Measurements from ENCODE around the gene MARCKSL1. TPM values are rescaled to one million over a fixed set of nuclear protein-coding genes. Genes with fewer than 3 reads are reported as not detected.

Gene MARCKSL1
- total and polyA plus RNA-seq, 2 of the 8 experiments (the other 6 are each of a cell fraction or from before 2014, with no cell fraction given), result 536 to 558 TPM

DNA sequence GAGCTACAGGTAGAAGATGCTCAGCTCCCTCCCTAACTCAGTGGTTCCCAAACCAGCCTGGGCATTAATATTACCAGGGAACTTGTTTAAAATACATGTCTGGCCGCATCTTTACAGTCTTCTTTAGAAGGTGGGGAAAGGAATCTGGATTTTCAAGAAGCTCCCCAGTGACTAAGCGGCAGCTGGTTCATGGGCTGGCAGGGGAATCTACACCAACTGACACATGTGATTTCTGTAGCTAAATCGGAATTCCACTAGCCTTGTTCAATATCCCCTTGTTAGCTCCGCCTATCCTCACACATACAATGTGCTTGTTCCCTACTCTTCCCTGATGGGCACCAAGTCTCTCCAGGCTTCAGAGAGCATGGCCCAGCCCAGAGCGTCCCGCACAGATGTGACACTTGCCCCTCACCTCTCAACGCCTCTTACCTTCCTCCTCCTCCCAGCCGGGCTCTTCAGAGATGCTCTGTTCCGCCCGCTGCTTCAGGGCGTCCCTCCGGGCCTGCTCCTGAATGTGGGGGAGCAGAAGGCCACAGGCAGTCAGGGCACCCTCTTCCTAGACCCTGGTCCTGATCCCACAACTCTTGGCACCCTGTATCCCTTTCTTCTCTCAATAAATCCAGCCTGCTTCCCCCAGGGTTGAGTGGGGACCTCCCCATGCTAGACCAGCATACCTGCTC lies 41.6 kb upstream of the MARCKSL1 start (continued):
- TF ChIP-seq, protein P1, sequence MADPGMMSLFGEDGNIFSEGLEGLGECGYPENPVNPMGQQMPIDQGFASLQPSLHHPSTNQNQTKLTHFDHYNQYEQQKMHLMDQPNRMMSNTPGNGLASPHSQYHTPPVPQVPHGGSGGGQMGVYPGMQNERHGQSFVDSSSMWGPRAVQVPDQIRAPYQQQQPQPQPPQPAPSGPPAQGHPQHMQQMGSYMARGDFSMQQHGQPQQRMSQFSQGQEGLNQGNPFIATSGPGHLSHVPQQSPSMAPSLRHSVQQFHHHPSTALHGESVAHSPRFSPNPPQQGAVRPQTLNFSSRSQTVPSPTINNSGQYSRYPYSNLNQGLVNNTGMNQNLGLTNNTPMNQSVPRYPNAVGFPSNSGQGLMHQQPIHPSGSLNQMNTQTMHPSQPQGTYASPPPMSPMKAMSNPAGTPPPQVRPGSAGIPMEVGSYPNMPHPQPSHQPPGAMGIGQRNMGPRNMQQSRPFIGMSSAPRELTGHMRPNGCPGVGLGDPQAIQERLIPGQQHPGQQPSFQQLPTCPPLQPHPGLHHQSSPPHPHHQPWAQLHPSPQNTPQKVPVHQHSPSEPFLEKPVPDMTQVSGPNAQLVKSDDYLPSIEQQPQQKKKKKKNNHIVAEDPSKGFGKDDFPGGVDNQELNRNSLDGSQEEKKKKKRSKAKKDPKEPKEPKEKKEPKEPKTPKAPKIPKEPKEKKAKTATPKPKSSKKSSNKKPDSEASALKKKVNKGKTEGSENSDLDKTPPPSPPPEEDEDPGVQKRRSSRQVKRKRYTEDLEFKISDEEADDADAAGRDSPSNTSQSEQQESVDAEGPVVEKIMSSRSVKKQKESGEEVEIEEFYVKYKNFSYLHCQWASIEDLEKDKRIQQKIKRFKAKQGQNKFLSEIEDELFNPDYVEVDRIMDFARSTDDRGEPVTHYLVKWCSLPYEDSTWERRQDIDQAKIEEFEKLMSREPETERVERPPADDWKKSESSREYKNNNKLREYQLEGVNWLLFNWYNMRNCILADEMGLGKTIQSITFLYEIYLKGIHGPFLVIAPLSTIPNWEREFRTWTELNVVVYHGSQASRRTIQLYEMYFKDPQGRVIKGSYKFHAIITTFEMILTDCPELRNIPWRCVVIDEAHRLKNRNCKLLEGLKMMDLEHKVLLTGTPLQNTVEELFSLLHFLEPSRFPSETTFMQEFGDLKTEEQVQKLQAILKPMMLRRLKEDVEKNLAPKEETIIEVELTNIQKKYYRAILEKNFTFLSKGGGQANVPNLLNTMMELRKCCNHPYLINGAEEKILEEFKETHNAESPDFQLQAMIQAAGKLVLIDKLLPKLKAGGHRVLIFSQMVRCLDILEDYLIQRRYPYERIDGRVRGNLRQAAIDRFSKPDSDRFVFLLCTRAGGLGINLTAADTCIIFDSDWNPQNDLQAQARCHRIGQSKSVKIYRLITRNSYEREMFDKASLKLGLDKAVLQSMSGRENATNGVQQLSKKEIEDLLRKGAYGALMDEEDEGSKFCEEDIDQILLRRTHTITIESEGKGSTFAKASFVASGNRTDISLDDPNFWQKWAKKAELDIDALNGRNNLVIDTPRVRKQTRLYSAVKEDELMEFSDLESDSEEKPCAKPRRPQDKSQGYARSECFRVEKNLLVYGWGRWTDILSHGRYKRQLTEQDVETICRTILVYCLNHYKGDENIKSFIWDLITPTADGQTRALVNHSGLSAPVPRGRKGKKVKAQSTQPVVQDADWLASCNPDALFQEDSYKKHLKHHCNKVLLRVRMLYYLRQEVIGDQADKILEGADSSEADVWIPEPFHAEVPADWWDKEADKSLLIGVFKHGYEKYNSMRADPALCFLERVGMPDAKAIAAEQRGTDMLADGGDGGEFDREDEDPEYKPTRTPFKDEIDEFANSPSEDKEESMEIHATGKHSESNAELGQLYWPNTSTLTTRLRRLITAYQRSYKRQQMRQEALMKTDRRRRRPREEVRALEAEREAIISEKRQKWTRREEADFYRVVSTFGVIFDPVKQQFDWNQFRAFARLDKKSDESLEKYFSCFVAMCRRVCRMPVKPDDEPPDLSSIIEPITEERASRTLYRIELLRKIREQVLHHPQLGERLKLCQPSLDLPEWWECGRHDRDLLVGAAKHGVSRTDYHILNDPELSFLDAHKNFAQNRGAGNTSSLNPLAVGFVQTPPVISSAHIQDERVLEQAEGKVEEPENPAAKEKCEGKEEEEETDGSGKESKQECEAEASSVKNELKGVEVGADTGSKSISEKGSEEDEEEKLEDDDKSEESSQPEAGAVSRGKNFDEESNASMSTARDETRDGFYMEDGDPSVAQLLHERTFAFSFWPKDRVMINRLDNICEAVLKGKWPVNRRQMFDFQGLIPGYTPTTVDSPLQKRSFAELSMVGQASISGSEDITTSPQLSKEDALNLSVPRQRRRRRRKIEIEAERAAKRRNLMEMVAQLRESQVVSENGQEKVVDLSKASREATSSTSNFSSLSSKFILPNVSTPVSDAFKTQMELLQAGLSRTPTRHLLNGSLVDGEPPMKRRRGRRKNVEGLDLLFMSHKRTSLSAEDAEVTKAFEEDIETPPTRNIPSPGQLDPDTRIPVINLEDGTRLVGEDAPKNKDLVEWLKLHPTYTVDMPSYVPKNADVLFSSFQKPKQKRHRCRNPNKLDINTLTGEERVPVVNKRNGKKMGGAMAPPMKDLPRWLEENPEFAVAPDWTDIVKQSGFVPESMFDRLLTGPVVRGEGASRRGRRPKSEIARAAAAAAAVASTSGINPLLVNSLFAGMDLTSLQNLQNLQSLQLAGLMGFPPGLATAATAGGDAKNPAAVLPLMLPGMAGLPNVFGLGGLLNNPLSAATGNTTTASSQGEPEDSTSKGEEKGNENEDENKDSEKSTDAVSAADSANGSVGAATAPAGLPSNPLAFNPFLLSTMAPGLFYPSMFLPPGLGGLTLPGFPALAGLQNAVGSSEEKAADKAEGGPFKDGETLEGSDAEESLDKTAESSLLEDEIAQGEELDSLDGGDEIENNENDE (IDR thresholded peaks at IDR 0.05; ENCODE audit: insufficient replicate concordance, low read length), result no peak
- TF ChIP-seq ZNF274 (IDR thresholded peaks at IDR 0.05; ENCODE audit: borderline replicate concordance, extremely low read depth, low read length), result no peak
- TF ChIP-seq ASH2L (IDR thresholded peaks at IDR 0.05; ENCODE audit: low read length), result no peak
- TF ChIP-seq TCF12 (IDR thresholded peaks at IDR 0.05; ENCODE audit: low read depth, low read length), result no peak
- TF ChIP-seq, protein P2, sequence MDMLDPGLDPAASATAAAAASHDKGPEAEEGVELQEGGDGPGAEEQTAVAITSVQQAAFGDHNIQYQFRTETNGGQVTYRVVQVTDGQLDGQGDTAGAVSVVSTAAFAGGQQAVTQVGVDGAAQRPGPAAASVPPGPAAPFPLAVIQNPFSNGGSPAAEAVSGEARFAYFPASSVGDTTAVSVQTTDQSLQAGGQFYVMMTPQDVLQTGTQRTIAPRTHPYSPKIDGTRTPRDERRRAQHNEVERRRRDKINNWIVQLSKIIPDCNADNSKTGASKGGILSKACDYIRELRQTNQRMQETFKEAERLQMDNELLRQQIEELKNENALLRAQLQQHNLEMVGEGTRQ (IDR thresholded peaks at IDR 0.05; ENCODE audit: low read length), result no peak
- no peak for TF ChIP-seq GABPA (IDR thresholded peaks at IDR 0.05; ENCODE audit: borderline replicate concordance, insufficient read depth, low read length)
- no peak for TF ChIP-seq GTF2F1 (IDR thresholded peaks at IDR 0.05; ENCODE audit: borderline replicate concordance, low read depth, low read length)
- no peak for TF ChIP-seq RFX5 (IDR thresholded peaks at IDR 0.05; ENCODE audit: borderline replicate concordance, low read depth, low read length)
- TF ChIP-seq KDM1A (IDR thresholded peaks at IDR 0.05; ENCODE audit: borderline replicate concordance, low read length), result no peak
- TF ChIP-seq BACH1 (IDR thresholded peaks at IDR 0.05; ENCODE audit: low read length), result no peak

All from H1 (cell line).